H9 (cell line): ENCODE data around the gene KRTCAP2. TPM values are rescaled to one million over a fixed set of nuclear protein-coding genes. Genes with fewer than 3 reads are reported as not detected.

Experiments
- DNase-seq: peaks from one replicate; pipeline ENCODE4 v3.0.0-alpha.2; 2017
- H2AFZ ChIP-seq: one replicate; pipeline ENCODE4 v1.6.1; 2013; ENCODE audit warnings: mild to moderate bottlenecking, low read length, control low read depth, moderate library complexity
- H2AK5ac ChIP-seq: 2 replicates; pipeline ENCODE4 v1.6.1; 2013; ENCODE audit warnings: low read length, control low read depth, mixed read lengths; ENCODE audit not compliant: insufficient read length
- H2BK120ac ChIP-seq: one replicate; pipeline ENCODE4 v1.6.1; 2013; ENCODE audit warnings: low read depth, mild to moderate bottlenecking, low read length, control low read depth, inconsistent platforms; ENCODE audit not compliant: poor library complexity, severe bottlenecking
- H2BK12ac ChIP-seq: 2 replicates; pipeline ENCODE4 v1.6.1; 2013; ENCODE audit warnings: low read length, control low read depth, mixed read lengths, low read depth; ENCODE audit not compliant: insufficient read length
- H2BK15ac ChIP-seq: 2 replicates; pipeline ENCODE4 v1.6.1; 2013; ENCODE audit warnings: low read depth, low read length, control low read depth
- H2BK20ac ChIP-seq: one replicate; pipeline ENCODE4 v1.6.1; 2013; ENCODE audit warnings: low read depth, mild to moderate bottlenecking, low read length, control low read depth, inconsistent platforms; ENCODE audit not compliant: poor library complexity, severe bottlenecking
- H2BK5ac ChIP-seq: 2 replicates; pipeline ENCODE4 v1.6.1; 2013; ENCODE audit warnings: low read length, control low read depth, mixed read lengths; ENCODE audit not compliant: insufficient read length
- H3K14ac ChIP-seq: 2 replicates; pipeline ENCODE4 v1.6.1; 2013; ENCODE audit warnings: low read length, control low read depth; ENCODE audit not compliant: insufficient read depth
- H3K18ac ChIP-seq: 2 replicates; pipeline ENCODE4 v1.6.1; 2013; ENCODE audit warnings: low read depth, mild to moderate bottlenecking, mixed read lengths, low read length, control low read depth; ENCODE audit not compliant: insufficient read length
- H3K23ac ChIP-seq: 2 replicates; pipeline ENCODE4 v1.6.1; 2013; ENCODE audit warnings: low read length, control low read depth, mixed read lengths, low read depth; ENCODE audit not compliant: insufficient read length
- H3K23me2 ChIP-seq: 2 replicates; pipeline ENCODE4 v1.6.1; 2013; ENCODE audit warnings: low read depth, mild to moderate bottlenecking, mixed read lengths, low read length, control low read depth; ENCODE audit not compliant: insufficient read length, poor library complexity, severe bottlenecking
- H3K27ac ChIP-seq: 2 replicates; pipeline ENCODE4 v1.5.1; 2013; ENCODE audit warnings: low read length, control low read depth, mixed read lengths, low read depth; ENCODE audit not compliant: insufficient read length
- H3K27me3 ChIP-seq: 2 replicates; pipeline ENCODE4 v1.6.1; 2013; ENCODE audit warnings: low read length, control low read depth, inconsistent platforms; ENCODE audit not compliant: insufficient read depth
- H3K4ac ChIP-seq: 2 replicates; pipeline ENCODE4 v1.6.1; 2013; ENCODE audit warnings: low read depth, mild to moderate bottlenecking, control low read depth, inconsistent platforms, low read length, moderate library complexity
- H3K4me1 ChIP-seq: 2 replicates; pipeline ENCODE4 v1.6.1; 2013; ENCODE audit warnings: low read length, control low read depth, inconsistent platforms; ENCODE audit not compliant: insufficient read depth
- H3K4me2 ChIP-seq: 2 replicates; pipeline ENCODE4 v1.6.1; 2013; ENCODE audit warnings: low read length, control low read depth, mixed read lengths; ENCODE audit not compliant: insufficient read length, insufficient read depth
- H3K56ac ChIP-seq: 2 replicates; pipeline ENCODE4 v1.6.1; 2013; ENCODE audit warnings: low read depth, mild to moderate bottlenecking, mixed read lengths, low read length, control low read depth; ENCODE audit not compliant: insufficient read length
- H3K79me1 ChIP-seq: 2 replicates; pipeline ENCODE4 v1.6.1; 2013; ENCODE audit warnings: low read depth, mild to moderate bottlenecking, moderate library complexity, low read length, control low read depth, inconsistent platforms; ENCODE audit not compliant: insufficient read depth, poor library complexity, severe bottlenecking
- H3K79me2 ChIP-seq: 2 replicates; pipeline ENCODE4 v1.6.1; 2013; ENCODE audit warnings: low read length, control low read depth, inconsistent platforms; ENCODE audit not compliant: insufficient read depth
- H3K9ac ChIP-seq: 2 replicates; pipeline ENCODE4 v1.6.1; 2013; ENCODE audit warnings: low read length, control low read depth, mixed read lengths; ENCODE audit not compliant: insufficient read length; ENCODE audit errors: extremely low read depth
- H3K9me3 ChIP-seq: one replicate; pipeline ENCODE4 v1.6.1; 2013; ENCODE audit warnings: low read depth, low read length, inconsistent platforms; ENCODE audit not compliant: control insufficient read depth
- H3T11ph ChIP-seq: one replicate; pipeline ENCODE4 v1.6.1; 2013; ENCODE audit warnings: mild to moderate bottlenecking, low read length, control low read depth, inconsistent platforms
- H4K20me1 ChIP-seq: one replicate; pipeline ENCODE4 v1.6.1; 2013; ENCODE audit not compliant: control insufficient read depth, insufficient read length, insufficient read depth
- H4K5ac ChIP-seq: 2 replicates; pipeline ENCODE4 v1.6.1; 2013; ENCODE audit warnings: low read depth, mild to moderate bottlenecking, mixed read lengths, low read length, control low read depth; ENCODE audit not compliant: insufficient read length
- H4K8ac ChIP-seq: replicated peaks from 2 replicates; pipeline ENCODE4 v1.6.1; 2013; ENCODE audit warnings: low read length, control low read depth, mixed read lengths, low read depth; ENCODE audit not compliant: insufficient read length
- H4K91ac ChIP-seq: 2 replicates; pipeline ENCODE4 v1.6.1; 2013; ENCODE audit warnings: low read depth, mild to moderate bottlenecking, moderate library complexity, mixed read lengths, low read length, control low read depth; ENCODE audit not compliant: insufficient read length
- H3K27ac Mint-ChIP-seq, 3 experiments: 2 replicates in 2 of 3; 3 replicates in 1 of 3; pipeline ENCODE4 v1.8.0; 2020 to 2021; ENCODE audit warnings: mixed read lengths in 3 of 3, mild to moderate bottlenecking in 1 of 3, moderate library complexity in 1 of 3
- H3K27me3 Mint-ChIP-seq: 2 replicates; pipeline ENCODE4 v1.8.0; 2021; ENCODE audit warnings: low read depth, mild to moderate bottlenecking, moderate library complexity, mixed read lengths
- H3K36me3 Mint-ChIP-seq, 3 experiments: 2 replicates in 2 of 3; 3 replicates in 1 of 3; pipeline ENCODE4 v1.8.0; 2020 to 2021; ENCODE audit warnings: low read depth in 3 of 3, mixed read lengths in 3 of 3; ENCODE audit not compliant: insufficient read depth in 1 of 3
- H3K4me1 Mint-ChIP-seq, 2 experiments: 2 replicates each; pipeline ENCODE4 v1.8.0; 2020; ENCODE audit warnings: mixed read lengths in 2 of 2
- H3K4me3 Mint-ChIP-seq, 2 experiments: 2 replicates in 1 of 2; 3 replicates in 1 of 2; pipeline ENCODE4 v1.8.0; 2020 to 2021; ENCODE audit warnings: mild to moderate bottlenecking in 2 of 2, mixed read lengths in 2 of 2, moderate library complexity in 1 of 2
- H3K9me3 Mint-ChIP-seq, 2 experiments: 2 replicates in 1 of 2; 3 replicates in 1 of 2; pipeline ENCODE4 v1.8.0; 2020; ENCODE audit warnings: mild to moderate bottlenecking in 2 of 2, mixed read lengths in 2 of 2, moderate library complexity in 1 of 2
- CTCF ChIP-seq: fragments of 200-600 bp; sonication (generic); conservative IDR thresholded peaks from 3 replicates; pipeline ENCODE4 v1.8.0; 2021; ENCODE audit warnings: antibody characterized with exemption, mild to moderate bottlenecking
- WGBS: extraction: QIAGEN DNeasy Blood & Tissue Kit; methylation state at CpG from one replicate; pipeline ENCODE4 v1.1.7; 2013; ENCODE audit warnings: missing lambda C conversion rate, low lambda C conversion rate, mixed read lengths; ENCODE audit not compliant: insufficient read length; ENCODE audit errors: extremely low coverage; 5-methylcytosine and 5-hydroxymethylcytosine counted together
- total RNA-seq: library from RNA; stranded (reverse); gene quantifications from 2 replicates; pipeline ENCODE4 v1.2.1, GENCODE V29; 2021

KRTCAP2 gene
- total RNA-seq, 1 experiment from 2014 or later: 149 TPM

- Histone ChIP-seq H2AK5ac (no peak overlapping the region), H3K4ac (no peak overlapping the region), H2BK5ac (no peak overlapping the region), H3K9me3 (no peaks in the 10 kb centered on the region), H2AFZ (no peak overlapping the region), H3K4me2 (no peak overlapping the region), H4K5ac (no peak overlapping the region), H2BK12ac (no peak overlapping the region), H3K4me1 (no peaks in the 10 kb centered on the region), H4K20me1 (no peaks in the 10 kb centered on the region), H4K8ac (no peak overlapping the region), H3K23ac (no peak overlapping the region), H3K27ac (no peak overlapping the region), H2BK20ac (no peak overlapping the region), H3K9ac (no peak overlapping the region), H3K14ac (no peak overlapping the region), H3K23me2 (peaks cover 14% of the 10 kb centered on the region), H3T11ph (no peak overlapping the region), H2BK120ac (no peak overlapping the region), H3K79me2 (no peaks in the 10 kb centered on the region), H3K18ac (no peak overlapping the region), H4K91ac (no peak overlapping the region), H3K27me3 (no peaks in the 10 kb centered on the region), H3K79me1 (no peaks in the 10 kb centered on the region), H2BK15ac (no peak overlapping the region), H3K56ac (no peak overlapping the region)
- no CpG with 5 or more reads among the region's 9 CpGs for WGBS
- Mint-ChIP-seq H3K4me1 (peaks cover 15 to 28% of the 10 kb centered on the region in 2 experiments), H3K36me3 (peaks cover 38 to 57% (median 53%) of the 10 kb centered on the region in 3 experiments), H3K27ac (no peak overlapping the region), H3K27me3 (no peaks in the 10 kb centered on the region; the same call in none of the 2 replicates), H3K4me3 (no peak overlapping the region; a peak in 1 of 5 replicates), H3K9me3 (no peaks in the 10 kb centered on the region)
- no peak for TF ChIP-seq CTCF
- DNase-seq: no peak
Observed at GRCh38 chr1:155177918-155178281, 4.8 kb upstream of the KRTCAP2 start.
